KG1 (cell line): Measurements from ENCODE around the gene OR4C15.

ENCODE experiments used
- DNase-seq: peaks from one replicate; lab custom pipeline; 2025; lab: John Stamatoyannopoulos, UW

The OR4C15 gene

DNA sequence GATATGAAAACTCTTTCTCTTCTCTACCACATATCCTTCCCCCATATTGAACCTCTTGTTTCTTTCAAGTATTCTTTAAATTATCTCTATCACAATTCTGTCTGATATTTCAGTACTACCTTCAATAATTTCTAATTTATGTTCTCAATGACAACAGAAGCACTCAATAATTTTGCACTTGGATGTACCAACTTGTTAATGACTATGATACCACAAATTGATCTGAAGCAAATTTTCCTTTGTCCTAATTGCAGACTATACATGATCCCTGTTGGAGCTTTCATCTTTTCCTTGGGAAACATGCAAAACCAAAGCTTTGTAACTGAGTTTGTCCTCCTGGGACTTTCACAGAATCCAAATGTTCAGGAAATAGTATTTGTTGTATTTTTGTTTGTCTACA is at the start of gene OR4C15:
OR4C15 (plus strand) TSS at position 301 of the 400 bp plus-strand sequence; CDS start at position 301, 0 bp downstream.
- no peak for DNase-seq

DNA sequence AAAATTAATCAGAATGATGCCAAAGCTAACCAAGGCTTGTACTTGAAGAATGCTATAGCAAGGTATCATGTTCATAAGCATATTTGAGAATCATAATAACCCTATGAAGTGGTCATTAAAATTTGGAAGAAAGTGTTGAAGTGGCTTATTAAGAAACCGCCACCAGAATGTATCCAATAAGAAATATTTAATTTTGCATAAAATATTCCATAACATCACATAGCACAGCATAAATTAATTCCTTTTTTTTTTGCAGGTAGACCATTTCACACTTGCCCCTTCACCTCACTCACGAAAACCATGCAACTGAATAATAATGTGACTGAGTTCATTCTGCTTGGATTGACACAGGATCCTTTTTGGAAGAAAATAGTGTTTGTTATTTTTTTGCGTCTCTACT is 17.6 kb downstream of the OR4C15 start, which contains the start of gene OR4C16:
OR4C16 (plus strand) TSS at position 301 of the 400 bp plus-strand sequence; CDS start at position 301, 0 bp downstream.
- no peak for DNase-seq

DNA sequence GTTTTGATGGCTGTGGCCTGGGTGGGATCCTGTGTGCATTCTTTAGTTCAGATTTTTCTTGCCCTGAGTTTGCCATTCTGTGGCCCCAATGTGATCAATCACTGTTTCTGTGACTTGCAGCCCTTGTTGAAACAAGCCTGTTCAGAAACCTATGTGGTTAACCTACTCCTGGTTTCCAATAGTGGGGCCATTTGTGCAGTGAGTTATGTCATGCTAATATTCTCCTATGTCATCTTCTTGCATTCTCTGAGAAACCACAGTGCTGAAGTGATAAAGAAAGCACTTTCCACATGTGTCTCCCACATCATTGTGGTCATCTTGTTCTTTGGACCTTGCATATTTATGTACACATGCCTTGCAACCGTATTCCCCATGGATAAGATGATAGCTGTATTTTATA is 18.3 kb downstream of the OR4C15 start:
- no peak for DNase-seq
